ENCODE results near the gene SEPHS1. TPM values are rescaled to one million over a fixed set of nuclear protein-coding genes. Genes with fewer than 3 reads are reported as not detected.

SEPHS1 gene
- total RNA-seq, 1 experiment from 2014 or later = 509 TPM

- Mint-ChIP-seq H3K27me3 (ENCODE audit: low read depth) (no peaks in the 10 kb centered on the region), H3K9me3 (peaks cover 12% of the 10 kb centered on the region), H3K27ac (no peak overlapping the region), H3K4me1 (peaks cover 49% of the 10 kb centered on the region), H3K4me3 (no peak overlapping the region), H3K36me3 (peaks cover 13% of the 10 kb centered on the region)
- CTCF ChIA-PET = interaction anchor here (0.5 to 2.2 kb wide), 4 partner anchors 16 to 783 kb away, joined by 3 to 6 read pairs (median 6); no protein-coding TSS in a partner anchor
- POLR2A ChIA-PET = no interaction called here
- TF ChIP-seq SP1 (CRISPR knock-in tag; conservative IDR thresholded peaks at IDR 0.05) (no peak), SMAD3 (CRISPR knock-in tag; IDR thresholded peaks at IDR 0.05; ENCODE audit: borderline replicate concordance) (no peak), ZNF263 (CRISPR knock-in tag; IDR thresholded peaks at IDR 0.05; ENCODE audit: low read depth) (no peak), CREM (CRISPR knock-in tag; IDR thresholded peaks at IDR 0.05) (no peak), NFYB (CRISPR knock-in tag; conservative IDR thresholded peaks at IDR 0.05; ENCODE audit: low read depth) (no peak), ZBTB43 (CRISPR knock-in tag; IDR thresholded peaks at IDR 0.05) (no peak), GTF2I (CRISPR knock-in tag; conservative IDR thresholded peaks at IDR 0.05) (no peak), EMX1 (CRISPR knock-in tag; IDR thresholded peaks at IDR 0.05) (no peak), MAX (CRISPR knock-in tag; IDR thresholded peaks at IDR 0.05) (no peak), ATF1 (CRISPR knock-in tag; IDR thresholded peaks at IDR 0.05) (no peak), FOXP4 (CRISPR knock-in tag; IDR thresholded peaks at IDR 0.05) (no peak), CREB1 (CRISPR knock-in tag; IDR thresholded peaks at IDR 0.05) (no peak), CTCF (IDR thresholded peaks at IDR 0.05) (no peak)
- no peak for ATAC-seq
- DNase-seq (ENCODE audit: low spot score) = no peak
Observed at GRCh38 chr10:13393640-13394039, 45.5 kb upstream of the SEPHS1 start.

GRCh38 chr10:13392701-13393100 is 44.6 kb upstream of the SEPHS1 start:
- Mint-ChIP-seq H3K4me1 (peaks cover 49% of the 10 kb centered on the region), H3K27me3 (ENCODE audit: low read depth) (no peaks in the 10 kb centered on the region), H3K27ac (no peak overlapping the region), H3K36me3 (peaks cover 13% of the 10 kb centered on the region), H3K9me3 (peaks cover 12% of the 10 kb centered on the region), H3K4me3 (no peak overlapping the region)
- ChIA-PET POLR2A (no interaction called here), CTCF (interaction anchor here (1.6 kb wide), 1 partner anchor 9 kb away, joined by 3 read pairs; no protein-coding TSS in a partner anchor)
- DNase-seq (ENCODE audit: low spot score) (no peak), ATAC-seq (no peak)
- no peak for TF ChIP-seq ZNF512 (CRISPR knock-in tag; IDR thresholded peaks at IDR 0.05; ENCODE audit: borderline replicate concordance)
- no peak for TF ChIP-seq MXD4 (CRISPR knock-in tag; IDR thresholded peaks at IDR 0.05; ENCODE audit: borderline replicate concordance)
- TF ChIP-seq NFYB (CRISPR knock-in tag; conservative IDR thresholded peaks at IDR 0.05; ENCODE audit: low read depth) = no peak
- no peak for TF ChIP-seq RORB (CRISPR knock-in tag; IDR thresholded peaks at IDR 0.05)
- no peak for TF ChIP-seq KAT7 (CRISPR knock-in tag; IDR thresholded peaks at IDR 0.05; ENCODE audit: borderline replicate concordance)
- no peak for TF ChIP-seq FOXJ3 (CRISPR knock-in tag; IDR thresholded peaks at IDR 0.05; ENCODE audit: borderline replicate concordance)
- TF ChIP-seq E2F1 (CRISPR knock-in tag; IDR thresholded peaks at IDR 0.05) = no peak
- no peak for TF ChIP-seq NR2C2 (CRISPR knock-in tag; IDR thresholded peaks at IDR 0.05)
- no peak for TF ChIP-seq ZNF121 (CRISPR knock-in tag; IDR thresholded peaks at IDR 0.05)
- no peak for TF ChIP-seq ZNF416 (CRISPR knock-in tag; IDR thresholded peaks at IDR 0.05)
- no peak for TF ChIP-seq ATF2 (CRISPR knock-in tag; IDR thresholded peaks at IDR 0.05; ENCODE audit: borderline replicate concordance, low read depth)
- TF ChIP-seq ZNF281 (CRISPR knock-in tag; IDR thresholded peaks at IDR 0.05) = no peak
- TF ChIP-seq HMGA2 (CRISPR knock-in tag; IDR thresholded peaks at IDR 0.05) = no peak
